KOPT-K1 (cell line): ENCODE data around the gene CFDP1.

Source experiments
- H3K27ac ChIP-seq: fragments of 200-600 bp; sonication (generic); 2 replicates; pipeline ENCODE4 v1.5.1; 2016; ENCODE audit warnings: antibody characterized with exemption, mild to moderate bottlenecking, low read depth, low read length; ENCODE audit not compliant: poor library complexity, severe bottlenecking
- H3K36me3 ChIP-seq: fragments of 200-600 bp; sonication (generic); 2 replicates; pipeline ENCODE4 v1.5.1; 2017; ENCODE audit warnings: antibody characterized with exemption, mild to moderate bottlenecking, low read length, moderate library complexity; ENCODE audit not compliant: insufficient read depth
- H3K9me3 ChIP-seq: fragments of 200-600 bp; sonication (generic); 2 replicates; pipeline ENCODE4 v1.5.1; 2017; ENCODE audit warnings: antibody characterized with exemption, low read length, mild to moderate bottlenecking; ENCODE audit not compliant: insufficient read depth, poor library complexity, severe bottlenecking

Gene CFDP1

DNA sequence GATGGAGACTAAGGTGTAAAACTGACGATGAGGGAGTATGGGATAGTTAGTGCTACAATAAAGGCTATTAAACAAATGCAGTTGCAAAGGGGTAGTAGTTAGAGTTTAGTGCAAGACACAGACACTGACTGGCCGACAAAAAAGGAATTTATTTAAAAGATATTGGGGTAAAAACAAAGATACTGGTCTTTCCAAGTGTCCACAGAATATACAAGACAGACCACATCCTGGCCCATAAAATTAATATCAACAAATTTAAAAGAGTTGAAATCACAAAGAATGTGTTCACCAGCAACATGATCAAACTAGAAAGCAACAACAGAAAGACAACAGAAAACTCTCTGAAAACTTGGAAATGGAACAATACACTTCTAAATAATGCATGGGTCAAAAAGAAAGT, 54.7 kb downstream of the CFDP1 start:
- peaks cover 32% of the 10 kb centered on the region for H3K36me3 ChIP-seq
- H3K9me3 ChIP-seq: no peaks in the 10 kb centered on the region
- H3K27ac ChIP-seq: no peak overlapping the region

DNA sequence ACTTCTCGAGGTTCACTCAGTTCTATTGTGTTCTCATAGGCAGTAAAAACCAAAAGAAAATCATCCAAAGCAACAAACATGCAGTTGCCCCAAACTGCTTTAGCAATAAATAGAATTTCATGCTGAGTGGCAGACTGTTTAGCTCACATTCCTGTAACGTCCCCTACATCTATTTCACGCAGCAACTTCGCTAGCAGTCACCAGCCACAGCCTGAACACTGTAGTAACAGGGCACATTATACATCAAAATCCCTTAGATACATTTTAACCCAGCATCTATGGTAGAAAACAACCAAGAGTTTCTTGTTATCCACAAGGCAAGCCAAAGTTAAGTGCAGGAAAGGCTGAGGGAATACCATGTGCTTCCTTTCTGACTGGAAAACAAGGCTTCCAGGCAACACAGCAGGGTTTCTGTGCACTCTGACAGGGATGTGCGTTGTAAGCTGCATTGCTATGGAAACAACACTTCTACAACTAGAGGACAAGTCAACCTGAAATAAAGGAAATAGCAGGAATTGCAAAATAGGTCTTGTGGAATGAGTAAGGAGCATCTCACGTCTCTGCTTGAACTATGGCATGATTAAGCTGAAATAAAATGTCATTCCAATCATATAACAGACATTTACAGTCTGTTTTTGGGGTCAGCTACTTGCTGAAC, 55.4 kb downstream of the CFDP1 start:
- Histone ChIP-seq H3K36me3 (peaks cover 33% of the 10 kb centered on the region), H3K9me3 (no peaks in the 10 kb centered on the region), H3K27ac (no peak overlapping the region)

DNA sequence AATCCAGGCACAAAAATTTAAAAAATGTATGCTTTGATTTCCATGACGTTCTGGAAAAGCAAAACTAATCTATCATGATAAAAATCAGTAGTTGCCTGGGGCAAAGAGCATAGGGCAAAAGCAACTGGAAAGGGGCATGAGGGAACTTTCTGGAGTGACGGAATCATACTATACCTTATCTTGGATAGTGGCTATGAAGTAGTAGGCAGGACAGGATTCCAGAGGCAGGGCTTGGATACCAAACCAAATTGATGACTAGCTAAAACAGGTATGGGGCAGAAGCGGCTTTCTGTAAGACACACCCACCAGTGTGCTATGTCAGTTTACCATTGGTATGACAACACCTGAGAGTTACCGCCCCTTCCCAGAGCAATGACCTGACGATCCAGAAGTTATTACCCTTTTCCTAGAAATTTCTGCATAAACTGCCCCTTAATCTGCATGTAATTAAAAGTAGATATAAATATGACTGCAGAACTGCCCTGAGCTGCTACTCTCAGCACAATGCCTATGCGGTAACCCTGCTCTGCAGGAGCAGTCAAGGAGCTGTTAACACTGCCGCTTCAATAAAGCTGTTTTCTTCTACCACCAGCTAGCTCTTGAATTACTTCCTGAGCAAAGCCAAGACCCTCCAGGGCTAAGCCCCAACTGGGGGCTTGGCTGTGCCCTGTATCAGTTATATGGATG, 56.7 kb downstream of the CFDP1 start:
- peaks cover 29% of the 10 kb centered on the region for H3K36me3 ChIP-seq
- no peak overlapping the region for H3K27ac ChIP-seq
- no peaks in the 10 kb centered on the region for H3K9me3 ChIP-seq

DNA sequence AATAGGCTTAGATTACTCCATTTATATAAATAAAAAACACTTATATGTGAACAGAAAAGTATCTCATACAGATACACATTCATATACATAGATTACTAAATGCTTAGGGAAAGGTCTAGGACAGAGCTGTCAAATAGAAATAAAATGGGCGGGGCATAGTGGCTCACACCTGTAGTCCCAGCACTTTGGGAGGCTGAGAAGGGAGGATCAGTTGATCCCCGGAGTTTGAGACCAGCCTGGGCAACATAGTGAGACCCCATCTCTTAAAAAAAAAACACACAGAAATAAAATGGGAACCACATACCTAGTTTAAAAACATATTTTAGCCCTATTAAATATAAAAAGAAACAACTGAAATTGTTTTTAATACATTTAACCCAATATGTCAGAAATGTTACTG, 58.9 kb downstream of the CFDP1 start:
- Histone ChIP-seq H3K36me3 (peaks cover 26% of the 10 kb centered on the region), H3K27ac (no peak overlapping the region), H3K9me3 (no peaks in the 10 kb centered on the region)

DNA sequence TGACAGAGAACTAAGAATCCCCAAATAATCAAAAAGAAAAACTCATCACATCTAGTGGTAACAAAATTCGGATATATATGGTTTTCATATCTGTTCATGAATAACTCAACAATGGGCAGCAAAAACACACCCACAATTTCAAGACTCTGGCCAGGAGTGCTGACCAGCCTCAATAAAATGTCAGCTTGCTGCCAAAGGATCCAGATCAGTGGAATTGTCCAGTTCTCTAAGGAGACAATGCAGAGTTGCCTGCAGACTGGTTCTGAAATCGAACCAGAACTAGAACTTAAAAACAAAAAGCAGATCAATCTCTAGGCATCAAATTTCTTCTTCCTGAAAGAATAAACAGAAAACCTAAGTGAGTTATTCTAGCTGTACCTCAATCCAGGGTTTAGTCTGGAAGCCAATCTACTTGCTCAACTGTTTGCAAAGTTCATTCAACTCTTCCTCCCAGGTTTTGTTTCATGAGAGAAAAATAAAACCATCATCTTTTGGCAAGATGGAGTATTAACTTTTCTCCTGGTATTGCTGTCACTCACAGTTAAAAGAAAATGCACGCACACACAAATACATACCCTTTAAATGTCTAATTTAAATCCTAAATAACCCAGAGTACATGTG, 61.0 kb downstream of the CFDP1 start:
- Histone ChIP-seq H3K27ac (no peak overlapping the region), H3K9me3 (no peaks in the 10 kb centered on the region), H3K36me3 (peaks cover 14% of the 10 kb centered on the region)

DNA sequence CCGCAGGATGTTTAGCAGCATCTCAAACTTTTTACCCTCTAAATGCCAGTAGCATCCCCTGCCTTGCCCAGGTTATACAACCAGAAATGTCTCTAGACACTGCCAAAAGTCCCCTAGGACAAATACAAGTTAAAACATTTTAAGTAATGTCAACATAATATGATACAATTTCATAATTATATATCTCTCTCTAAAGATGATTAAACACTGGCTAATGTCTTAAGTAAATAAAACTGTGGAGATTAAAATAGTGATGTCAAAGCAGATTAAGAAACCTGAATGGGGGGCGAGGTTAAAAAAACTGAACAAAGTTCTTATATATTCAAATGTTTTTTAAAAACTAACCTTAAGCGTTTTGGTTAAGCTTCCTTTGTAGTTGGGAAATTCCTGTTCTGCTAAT, 62.1 kb downstream of the CFDP1 start:
- H3K27ac ChIP-seq: no peak overlapping the region

DNA sequence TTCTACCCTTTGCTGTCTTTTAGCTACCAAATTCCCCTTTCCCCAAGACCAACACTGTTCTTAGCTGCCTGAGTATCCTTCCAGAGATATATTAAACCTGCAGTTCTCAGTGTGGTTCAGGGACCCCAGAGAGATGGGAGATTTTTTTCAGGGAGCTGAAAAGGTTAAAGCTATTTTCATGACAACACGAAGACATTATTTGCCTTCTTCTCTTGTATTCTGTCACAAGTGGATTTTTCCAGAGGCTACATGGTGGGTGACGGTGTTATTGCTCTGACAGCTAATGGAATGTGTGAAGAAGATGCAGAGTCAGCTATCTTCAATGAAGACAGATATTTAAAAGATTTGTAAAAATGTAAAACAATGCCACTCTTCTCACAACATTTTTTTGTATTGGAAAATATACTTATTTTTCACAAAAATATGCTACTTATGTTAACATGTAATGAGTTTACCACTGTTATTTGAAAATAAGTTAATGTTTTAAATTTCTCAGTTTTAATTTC, 69.0 kb downstream of the CFDP1 start:
- Histone ChIP-seq H3K9me3 (no peaks in the 10 kb centered on the region), H3K36me3 (peaks cover 17% of the 10 kb centered on the region), H3K27ac (no peak overlapping the region)

More for the DNA sequence above, 62.1 kb downstream of the CFDP1 start:
- peaks cover 14% of the 10 kb centered on the region for H3K36me3 ChIP-seq
- H3K9me3 ChIP-seq: no peaks in the 10 kb centered on the region

DNA sequence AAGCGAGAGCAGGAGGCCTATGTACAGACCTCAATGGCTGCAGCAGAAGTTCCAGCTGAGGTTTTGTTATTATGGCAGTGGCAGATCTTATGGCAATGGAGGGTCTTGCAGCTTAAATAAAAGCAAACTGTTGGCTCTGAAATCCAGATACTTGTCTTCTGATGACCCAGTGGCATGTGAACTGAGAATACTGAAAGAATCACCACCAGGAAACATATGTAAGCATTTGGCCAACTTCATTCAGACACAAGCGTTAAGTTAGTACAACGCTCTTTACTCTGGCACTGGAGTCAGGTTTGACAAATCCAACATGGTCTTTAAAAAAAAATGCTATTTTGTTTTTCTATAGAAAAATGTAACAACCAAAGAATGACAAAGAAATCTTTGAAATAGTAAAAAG, 70.5 kb downstream of the CFDP1 start:
- Histone ChIP-seq H3K27ac (no peak overlapping the region), H3K9me3 (no peaks in the 10 kb centered on the region), H3K36me3 (peaks cover 15% of the 10 kb centered on the region)

DNA sequence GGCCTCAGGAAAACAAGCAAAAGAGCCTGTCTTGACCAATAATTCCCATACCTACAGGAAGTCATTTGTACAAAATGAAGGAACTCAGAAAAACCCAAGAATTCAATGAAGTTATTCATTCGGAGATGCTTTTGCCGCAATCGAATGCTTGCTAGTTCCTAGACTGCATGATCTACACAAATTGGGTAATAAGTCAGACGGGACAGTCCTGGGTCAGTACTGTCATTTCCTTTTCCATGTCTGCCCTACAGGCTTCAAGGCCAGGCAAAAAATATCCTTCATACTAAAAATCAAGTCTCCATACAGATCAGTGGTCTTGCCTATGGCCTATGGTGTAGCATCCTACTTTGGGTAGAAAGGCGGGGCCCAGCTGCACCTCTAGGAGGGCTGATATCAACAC, 71.4 kb downstream of the CFDP1 start:
- H3K36me3 ChIP-seq: peaks cover 13% of the 10 kb centered on the region
- no peak overlapping the region for H3K27ac ChIP-seq
- H3K9me3 ChIP-seq: no peaks in the 10 kb centered on the region

DNA sequence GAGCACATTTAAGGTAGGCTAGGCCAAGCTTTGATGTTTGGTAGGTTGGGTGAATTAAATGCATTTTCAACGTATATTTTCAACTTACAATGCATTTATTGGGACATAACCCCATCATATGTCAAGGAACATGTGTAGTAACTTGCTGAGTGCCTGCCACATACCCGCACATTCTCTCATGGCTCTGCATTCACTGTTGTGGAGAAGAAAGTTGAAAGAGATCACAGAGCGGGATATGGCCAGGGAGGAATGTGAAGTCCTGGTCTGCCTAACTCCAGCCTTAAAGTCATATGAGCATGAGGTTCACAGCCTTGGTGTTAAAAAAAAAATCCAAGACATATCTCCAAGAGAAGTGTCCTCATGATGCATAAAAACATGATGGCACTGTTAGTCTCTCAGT, 79.1 kb downstream of the CFDP1 start:
- Histone ChIP-seq H3K36me3 (0 out of 2 replicates have a peak, but pooled peaks cover 6% of the 10 kb centered on the region), H3K9me3 (no peaks in the 10 kb centered on the region), H3K27ac (no peak overlapping the region)

DNA sequence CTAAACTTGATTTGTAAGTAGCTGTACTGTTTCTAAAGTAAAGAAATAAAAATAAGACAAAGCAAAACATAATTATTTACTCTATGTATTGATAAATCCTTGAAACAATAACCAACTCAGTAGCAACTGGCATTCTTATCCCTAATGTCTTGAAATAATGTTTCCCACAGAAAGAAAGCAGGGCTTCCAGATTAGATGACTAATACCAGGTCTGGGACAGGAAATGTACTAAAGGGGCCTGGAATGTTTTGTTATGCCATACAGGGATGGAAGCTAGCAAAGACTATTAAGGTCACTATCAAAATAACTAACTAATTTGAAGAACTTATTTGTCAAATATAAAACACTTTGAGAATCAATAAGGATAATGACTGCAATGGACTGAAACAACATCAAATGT, 82.1 kb downstream of the CFDP1 start:
- no peak overlapping the region for H3K27ac ChIP-seq
- H3K9me3 ChIP-seq: no peaks in the 10 kb centered on the region
- 0 out of 2 replicates have a peak, but pooled peaks cover 6% of the 10 kb centered on the region for H3K36me3 ChIP-seq

DNA sequence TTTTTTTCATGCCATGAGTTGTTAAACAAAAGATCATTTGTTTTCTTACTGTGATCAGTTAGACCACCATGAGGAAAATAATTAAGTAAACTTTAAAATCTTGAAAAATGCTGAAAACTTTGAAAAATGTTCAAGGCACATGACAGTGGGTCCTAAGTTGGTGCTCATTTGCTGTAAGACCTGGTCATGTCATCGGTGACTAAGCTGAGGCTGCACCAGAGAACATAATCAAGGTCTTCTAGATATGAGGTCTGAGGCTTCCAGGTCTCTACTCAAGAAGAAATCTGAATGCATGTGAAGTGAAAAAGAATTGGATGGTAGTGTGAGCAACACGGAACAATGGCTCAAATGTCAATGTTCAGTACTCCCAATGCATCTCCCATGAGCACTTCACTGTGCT, 87.6 kb downstream of the CFDP1 start:
- no peak overlapping the region for H3K27ac ChIP-seq
- no peaks in the 10 kb centered on the region for H3K9me3 ChIP-seq
- H3K36me3 ChIP-seq: peaks cover 9% of the 10 kb centered on the region

DNA sequence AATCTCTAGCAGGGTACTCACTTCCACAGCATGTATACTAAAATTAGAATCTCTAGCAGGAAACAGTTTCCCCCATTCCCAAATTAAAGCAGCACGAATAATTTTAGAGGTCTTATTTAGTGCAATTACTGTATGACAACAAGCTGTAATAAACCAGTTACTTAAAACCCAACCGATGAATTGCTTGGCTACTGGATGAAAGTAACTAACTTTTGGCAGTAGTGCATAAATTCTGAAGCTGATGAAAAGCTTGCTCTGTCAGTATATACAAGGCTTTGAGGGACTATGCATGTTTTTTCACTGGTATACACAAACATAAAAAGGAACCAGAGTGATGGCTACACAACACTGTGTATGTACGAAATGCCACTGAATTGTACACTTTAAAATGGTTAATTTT, 89.4 kb downstream of the CFDP1 start:
- Histone ChIP-seq H3K27ac (no peak overlapping the region), H3K36me3 (peaks cover 9% of the 10 kb centered on the region), H3K9me3 (no peaks in the 10 kb centered on the region)

DNA sequence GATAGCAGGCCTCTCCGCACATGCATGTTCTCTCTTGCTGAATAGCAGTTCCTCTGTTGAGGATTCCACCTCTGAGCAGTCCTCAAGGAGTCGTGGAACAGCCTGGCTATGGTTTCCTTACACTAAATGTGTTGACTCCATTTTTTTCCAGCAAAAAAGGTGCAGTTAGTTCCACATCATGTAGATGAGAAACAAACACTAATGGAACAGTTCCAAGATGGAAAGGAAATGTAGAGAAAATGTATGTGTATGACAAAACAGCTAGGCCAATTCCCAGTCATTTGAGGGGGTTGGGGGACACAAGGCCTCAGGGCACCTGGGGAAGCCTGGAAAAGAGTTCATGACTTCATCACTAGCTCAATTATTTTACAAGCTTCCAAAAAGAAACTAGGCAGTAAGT, 90.0 kb downstream of the CFDP1 start:
- H3K36me3 ChIP-seq: peaks cover 9% of the 10 kb centered on the region
- no peak overlapping the region for H3K27ac ChIP-seq
- H3K9me3 ChIP-seq: no peaks in the 10 kb centered on the region

DNA sequence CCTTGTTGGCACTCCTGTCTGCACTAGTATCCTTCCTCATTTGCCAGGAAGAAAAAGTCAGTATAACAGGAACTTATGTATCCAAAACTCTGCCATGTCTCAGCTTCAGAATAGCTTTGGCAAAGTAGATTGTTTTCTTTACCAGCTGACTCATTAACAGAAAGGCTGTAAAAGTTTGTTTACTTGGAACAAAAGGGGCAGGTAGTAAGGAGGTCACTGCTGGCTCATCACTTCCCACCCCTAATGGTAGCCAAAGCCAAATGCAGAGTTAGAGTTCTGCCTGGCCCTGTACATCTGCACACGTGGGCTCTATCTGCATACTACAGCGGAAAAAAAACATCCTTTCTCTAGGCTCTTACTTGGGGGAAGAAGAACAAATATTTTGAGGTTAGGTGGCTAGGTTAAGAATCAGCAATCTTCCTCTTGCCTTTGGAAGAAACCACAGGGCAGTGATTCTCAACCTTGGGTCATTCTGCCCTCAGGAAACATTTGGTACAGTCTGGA, 90.9 kb downstream of the CFDP1 start:
- Histone ChIP-seq H3K9me3 (no peaks in the 10 kb centered on the region), H3K36me3 (peaks cover 9% of the 10 kb centered on the region), H3K27ac (no peak overlapping the region)
